G401 (cell line): ENCODE results near the gene MNS1. TPM values are rescaled to one million over a fixed set of nuclear protein-coding genes. Genes with fewer than 3 reads are reported as not detected.

ENCODE experiments used
- DNase-seq: peaks from one replicate; pipeline ENCODE4 v3.0.0-alpha.2; 2015; ENCODE audit warnings: low spot score
- in situ Hi-C: cut with HindIII; loops from 2 replicates; pipeline ENCODE4 v1.10.0; 2016; ENCODE audit warnings: low sequenced_read_pairs, mixed read lengths
- total RNA-seq: library from RNA; depleted of rRNA; stranded (reverse); fragments of >200 nt; shearing (Covaris generic); gene quantifications from 2 replicates; pipeline ENCODE4 v1.2.3, GENCODE V29; 2014; rRNA removed

Gene MNS1
- total RNA-seq, 1 experiment from 2014 or later, result 1.3 TPM

GRCh38 chr15:56383010-56383409 lies 81.9 kb downstream of the MNS1 start:
- in situ Hi-C loops, result no loop called here
- no peak for DNase-seq

Other genes starting within 250 kb of the MNS1 start
- gene RFX7, start 221.3 kb downstream of the MNS1 start, total RNA-seq, result 4.5 and 6.3 TPM in 2 replicates
- 6.4 and 10.8 TPM in 2 replicates for gene TEX9, start 99.7 kb downstream of the MNS1 start, total RNA-seq